Fibroblast of lung (primary cell): ENCODE results near the gene CCDC57. TPM values are rescaled to one million over a fixed set of nuclear protein-coding genes. Genes with fewer than 3 reads are reported as not detected.
"Not testable (repeated sequence)": the region's sequence is repeated elsewhere in the genome, so short reads cannot be mapped to it uniquely, and the experiment has no call there.

ENCODE experiments used
- DNase-seq, 2 donors: peaks; one replicate each; pipeline versions ENCODE4 v3.0.0 to v3.0.0-alpha.2; 2010; ENCODE audit warnings: low read depth in 2 of 2
- H2AFZ ChIP-seq: 2 replicates; pipeline ENCODE4 v1.5.1; 2012; ENCODE audit warnings: low read length, control low read depth, inconsistent platforms
- H3K27ac ChIP-seq: 2 replicates; pipeline ENCODE4 v1.5.1; 2011; ENCODE audit warnings: low read length, control low read depth; ENCODE audit not compliant: insufficient read depth
- H3K27me3 ChIP-seq: 2 replicates; pipeline ENCODE4 v1.5.1; 2011; ENCODE audit warnings: mild to moderate bottlenecking, low read length; ENCODE audit not compliant: control insufficient read depth, insufficient read depth
- H3K36me3 ChIP-seq: 2 replicates; pipeline ENCODE4 v1.5.1; 2011; ENCODE audit warnings: low read length; ENCODE audit not compliant: control insufficient read depth, insufficient read depth
- H3K4me1 ChIP-seq: 2 replicates; pipeline ENCODE4 v1.5.1; 2011; ENCODE audit warnings: low read length; ENCODE audit not compliant: control insufficient read depth, insufficient read depth; ENCODE audit errors: extremely low read depth
- H3K4me2 ChIP-seq: 2 replicates; pipeline ENCODE4 v1.5.1; 2011; ENCODE audit warnings: low read length, control low read depth; ENCODE audit not compliant: insufficient read depth; ENCODE audit errors: extremely low read depth
- H3K4me3 ChIP-seq, 4 experiments: fragments of 200-600 bp in 1 of 4; sonication (generic) in 1 of 4; replicated peaks in 1 of 4; 2 replicates each; pipeline ENCODE4 v1.5.1; 2011 to 2016; ENCODE audit warnings: low read length in 4 of 4, low read depth in 3 of 4, mild to moderate bottlenecking in 3 of 4, control low read depth in 2 of 4, inconsistent platforms in 1 of 4, mixed read lengths in 1 of 4; ENCODE audit not compliant: insufficient read depth in 1 of 4; ENCODE audit errors: control extremely low read depth in 1 of 4
- H3K79me2 ChIP-seq: 2 replicates; pipeline ENCODE4 v1.5.1; 2012; ENCODE audit warnings: mild to moderate bottlenecking, low read length, inconsistent platforms; ENCODE audit not compliant: control insufficient read depth, insufficient read depth
- H3K9ac ChIP-seq: 2 replicates; pipeline ENCODE4 v1.5.1; 2011; ENCODE audit warnings: mild to moderate bottlenecking, low read length, control low read depth; ENCODE audit not compliant: insufficient read depth
- H3K9me3 ChIP-seq: 2 replicates; pipeline ENCODE4 v1.5.1; 2012; ENCODE audit warnings: low read depth, low read length; ENCODE audit not compliant: control insufficient read depth, insufficient read depth
- H4K20me1 ChIP-seq: 2 replicates; pipeline ENCODE4 v1.5.1; 2011; ENCODE audit warnings: low read length; ENCODE audit not compliant: control insufficient read depth, insufficient read depth; ENCODE audit errors: extremely low read depth
- EZH2 ChIP-seq: IDR thresholded peaks from 2 replicates; pipeline ENCODE4 v1.5.1; 2012; ENCODE audit warnings: low read length, control low read depth, mild to moderate bottlenecking; ENCODE audit errors: missing control alignments
- polyA plus RNA-seq, 2 donors: library from polyadenylated mRNA; depleted of rRNA in 1 of 2; stranded (reverse) in 1 of 2; unstranded in 1 of 2; fragments of >200 nt; gene quantifications; 2 replicates each; pipeline ENCODE4 v1.2.1, GENCODE V29; 2011 to 2012; ENCODE audit warnings: missing spikeins in 1 of 2
- total RNA-seq: library from RNA; depleted of rRNA; stranded (reverse); fragments of >200 nt; gene quantifications from 2 replicates; pipeline ENCODE4 v1.2.1, GENCODE V29; 2014
- TF ChIP-seq, protein P1 (sequence below), 2 donors: IDR thresholded peaks in 1 of 2; conservative IDR thresholded peaks in 1 of 2; 1 replicate in 1 of 2; 2 replicates in 1 of 2; pipeline ENCODE4 v1.5.1; 2011 to 2012; ENCODE audit warnings: low read length in 2 of 2, control low read depth in 1 of 2, inconsistent platforms in 1 of 2, low read depth in 1 of 2, mild to moderate bottlenecking in 1 of 2

CCDC57 gene
- total and polyA plus RNA-seq, 2 donors (not counting 1 experiment from before 2014, with no cell fraction given), result 7.1 to 10.1 TPM

DNA sequence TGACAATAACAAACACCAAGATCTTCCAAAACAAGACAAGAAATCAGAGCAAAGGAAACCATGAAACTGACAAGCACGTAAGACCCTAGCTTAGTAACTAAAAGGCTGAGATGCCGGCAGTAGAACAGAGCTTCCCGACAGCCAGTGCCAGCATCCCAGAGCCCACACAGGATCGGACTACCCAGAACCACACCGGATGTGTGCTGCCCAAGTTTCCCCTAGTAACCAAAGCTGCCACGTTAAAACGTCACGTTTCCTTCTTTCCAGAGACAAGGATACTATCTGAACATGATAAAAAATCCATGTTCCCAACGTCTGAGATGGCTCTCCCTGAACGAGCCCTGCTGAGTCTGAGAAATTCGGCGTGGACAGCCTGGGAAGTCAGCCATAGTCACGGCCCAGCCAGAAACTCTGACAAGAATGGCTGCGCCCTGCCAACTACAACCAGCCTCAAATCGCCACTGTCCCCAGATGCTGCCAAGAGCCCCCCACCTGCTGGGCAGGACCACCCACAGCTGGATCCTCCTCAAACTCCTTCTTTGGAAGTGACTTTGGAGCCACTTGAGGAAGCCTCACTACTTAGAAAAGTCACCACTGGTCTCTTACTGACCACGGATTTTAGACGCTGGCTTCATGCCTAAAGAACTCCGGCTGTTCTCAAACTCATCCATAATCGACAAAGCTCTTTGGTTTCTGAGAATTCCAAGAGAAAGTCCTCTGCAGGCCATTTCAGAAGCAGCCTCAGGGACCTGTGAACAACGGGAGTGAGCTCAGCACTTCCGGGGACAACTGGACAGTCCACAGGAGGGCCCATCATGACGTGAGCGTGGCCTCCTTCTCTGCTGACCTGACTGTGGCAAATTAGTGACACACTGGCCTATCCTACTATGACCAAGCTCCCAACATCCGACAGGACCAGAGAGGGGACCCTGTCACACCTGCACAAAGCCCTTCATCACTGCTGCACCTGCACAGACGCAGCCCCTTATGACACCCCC is 16.7 kb downstream of the CCDC57 start:
- Histone ChIP-seq H3K36me3 (peaks cover 6% of the 10 kb centered on the region), H3K27ac (no peak overlapping the region), H3K9ac (no peak overlapping the region), H3K4me1 (no peaks in the 10 kb centered on the region), H3K27me3 (no peaks in the 10 kb centered on the region), H3K79me2 (no peaks in the 10 kb centered on the region), H2AFZ (peak overlapping the region; percentile 2), H3K9me3 (no peaks in the 10 kb centered on the region), H3K4me3 (no peak overlapping the region), H3K4me2 (peak overlapping the region; percentile 32), H4K20me1 (no peaks in the 10 kb centered on the region)
- DNase-seq, result no peak
- TF ChIP-seq, protein P1, sequence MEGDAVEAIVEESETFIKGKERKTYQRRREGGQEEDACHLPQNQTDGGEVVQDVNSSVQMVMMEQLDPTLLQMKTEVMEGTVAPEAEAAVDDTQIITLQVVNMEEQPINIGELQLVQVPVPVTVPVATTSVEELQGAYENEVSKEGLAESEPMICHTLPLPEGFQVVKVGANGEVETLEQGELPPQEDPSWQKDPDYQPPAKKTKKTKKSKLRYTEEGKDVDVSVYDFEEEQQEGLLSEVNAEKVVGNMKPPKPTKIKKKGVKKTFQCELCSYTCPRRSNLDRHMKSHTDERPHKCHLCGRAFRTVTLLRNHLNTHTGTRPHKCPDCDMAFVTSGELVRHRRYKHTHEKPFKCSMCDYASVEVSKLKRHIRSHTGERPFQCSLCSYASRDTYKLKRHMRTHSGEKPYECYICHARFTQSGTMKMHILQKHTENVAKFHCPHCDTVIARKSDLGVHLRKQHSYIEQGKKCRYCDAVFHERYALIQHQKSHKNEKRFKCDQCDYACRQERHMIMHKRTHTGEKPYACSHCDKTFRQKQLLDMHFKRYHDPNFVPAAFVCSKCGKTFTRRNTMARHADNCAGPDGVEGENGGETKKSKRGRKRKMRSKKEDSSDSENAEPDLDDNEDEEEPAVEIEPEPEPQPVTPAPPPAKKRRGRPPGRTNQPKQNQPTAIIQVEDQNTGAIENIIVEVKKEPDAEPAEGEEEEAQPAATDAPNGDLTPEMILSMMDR (conservative IDR thresholded peaks at IDR 0.05 in 1 of 2, IDR thresholded peaks at IDR 0.05 in 1 of 2; ENCODE audit: low read depth in 1 of 2, low read length in 2 of 2), result no peak

GRCh38 chr17:82194765-82195164 is 17.9 kb downstream of the CCDC57 start:
- Histone ChIP-seq H3K36me3 (peaks cover 6% of the 10 kb centered on the region), H3K9me3 (no peaks in the 10 kb centered on the region), H3K27ac (no peak overlapping the region), H3K27me3 (no peaks in the 10 kb centered on the region), H3K79me2 (no peaks in the 10 kb centered on the region), H3K4me2 (no peak overlapping the region), H3K4me1 (no peaks in the 10 kb centered on the region), H3K9ac (no peak overlapping the region), H4K20me1 (no peaks in the 10 kb centered on the region), H2AFZ (no peak overlapping the region), H3K4me3 (no peak overlapping the region)
- TF ChIP-seq, protein P1 (conservative IDR thresholded peaks at IDR 0.05 in 1 of 2, IDR thresholded peaks at IDR 0.05 in 1 of 2; ENCODE audit: low read depth in 1 of 2, low read length in 2 of 2), result no peak
- TF ChIP-seq EZH2, result no peak
- no peak for DNase-seq

GRCh38 chr17:82193520-82194220 is 19.0 kb downstream of the CCDC57 start:
- H3K4me2 ChIP-seq, result no peak overlapping the region
- H3K9me3 ChIP-seq, result no peaks in the 10 kb centered on the region
- no peak overlapping the region for H3K27ac ChIP-seq
- peaks cover 3% of the 10 kb centered on the region for H3K36me3 ChIP-seq
- no peak overlapping the region for H3K9ac ChIP-seq
- no peaks in the 10 kb centered on the region for H3K79me2 ChIP-seq
- H3K4me3 ChIP-seq, result no peak overlapping the region
- DNase-seq, result no peak
- H2AFZ ChIP-seq, result no peak overlapping the region
- no peaks in the 10 kb centered on the region for H3K27me3 ChIP-seq
- no peaks in the 10 kb centered on the region for H4K20me1 ChIP-seq
- TF ChIP-seq EZH2, result no peak
- TF ChIP-seq, protein P1 (conservative IDR thresholded peaks at IDR 0.05 in 1 of 2, IDR thresholded peaks at IDR 0.05 in 1 of 2; ENCODE audit: low read depth in 1 of 2, low read length in 2 of 2), result no peak
- H3K4me1 ChIP-seq, result no peaks in the 10 kb centered on the region

DNA sequence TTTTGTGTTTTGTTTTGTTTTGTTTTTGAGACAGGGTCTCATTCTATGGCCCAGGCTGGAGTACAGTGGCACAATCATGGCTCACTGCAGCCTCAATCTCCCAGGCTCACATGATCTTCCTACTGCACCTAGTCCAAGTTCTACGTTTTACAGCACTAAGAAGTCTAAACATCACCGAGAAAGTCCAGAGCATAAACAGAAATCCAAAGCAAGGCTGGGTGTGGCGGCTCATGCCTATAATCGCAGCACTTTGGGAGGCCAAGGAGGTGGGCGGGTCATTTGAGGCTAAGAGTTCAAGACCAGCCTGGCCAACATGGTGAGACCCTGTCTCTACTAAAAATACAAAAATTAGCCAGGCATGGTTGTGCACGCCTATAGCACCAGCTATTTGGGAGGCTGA is 19.6 kb downstream of the CCDC57 start:
- not testable (repeated sequence) for H3K9me3 ChIP-seq, H4K20me1 ChIP-seq, H3K4me2 ChIP-seq, H3K36me3 ChIP-seq, H2AFZ ChIP-seq, H3K79me2 ChIP-seq, H3K9ac ChIP-seq, H3K27ac ChIP-seq, H3K4me3 ChIP-seq, DNase-seq, H3K27me3 ChIP-seq, H3K4me1 ChIP-seq
